ENCODE data around the gene CLOCK.

Gene CLOCK

DNA sequence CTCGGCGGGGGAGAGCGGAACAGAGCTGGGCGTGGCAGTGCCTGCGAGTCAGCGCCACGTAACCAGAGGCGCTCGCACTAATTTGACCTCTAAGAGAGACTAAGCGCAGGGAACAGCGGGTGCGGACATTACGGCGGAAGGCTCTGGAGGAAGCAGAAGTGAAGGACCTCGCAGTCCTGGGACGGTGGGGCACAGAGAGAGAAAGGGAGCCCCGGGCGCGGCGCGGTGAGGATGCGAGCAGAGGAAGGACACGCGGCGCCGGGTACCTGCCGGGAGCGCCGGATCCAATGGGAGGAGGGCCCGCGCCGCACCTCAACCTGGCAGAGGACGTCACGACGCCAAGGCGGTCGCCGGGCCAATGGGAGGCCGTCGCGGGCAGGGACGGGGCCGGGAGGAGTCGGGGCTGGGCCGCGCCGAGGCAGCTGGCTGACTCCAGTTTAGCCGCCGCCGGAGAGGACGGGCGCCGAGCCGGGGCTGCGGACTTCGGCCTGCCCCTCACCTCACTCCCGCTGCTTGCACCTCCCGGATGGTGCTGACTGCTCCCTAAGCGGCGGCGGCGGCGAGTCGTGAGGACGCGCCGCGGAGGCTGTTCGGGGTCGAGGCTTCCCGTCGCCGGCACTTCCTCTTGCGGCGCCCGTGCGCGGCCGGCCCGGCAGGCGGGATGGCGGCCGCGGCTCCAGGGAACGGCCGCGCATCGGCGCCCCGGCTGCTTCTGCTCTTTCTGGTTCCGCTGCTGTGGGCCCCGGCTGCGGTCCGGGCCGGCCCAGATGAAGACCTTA is 151.0 kb downstream of the CLOCK start, which contains the start of gene TMEM165:
Gene TMEM165 (plus strand): TSS at position 429 of the 779 bp plus-strand sequence. CDS start 233 bp downstream, at position 662.
- Histone ChIP-seq H3K9ac (ENCODE audit: low read length) (peak within 1 kb of the TSS; percentile 91), H3K4me2 (ENCODE audit: low read length) (peak within 1 kb of the TSS; percentile 98), H3K4me1 (ENCODE audit: low read length) (peaks cover 34% of the 10 kb centered on the region), H2AFZ (ENCODE audit: low read depth, low read length) (peak within 1 kb of the TSS; percentile 98), H3K27ac (ENCODE audit: low read length) (peak within 1 kb of the TSS; percentile 62), H4K20me1 (ENCODE audit: insufficient read depth, low read length) (peaks cover 30% of the 10 kb centered on the region), H3K36me3 (replicated peaks; ENCODE audit: low read depth, low read length) (peaks cover 17% of the 10 kb centered on the region), H3K9me3 (ENCODE audit: insufficient read depth, low read length) (no peaks in the 10 kb centered on the region), H3K4me3 (ENCODE audit: low read length) (peak within 1 kb of the TSS; percentile 93), H3K79me2 (ENCODE audit: low read length) (peaks cover 48% of the 10 kb centered on the region), H3K27me3 (ENCODE audit: low read depth, low read length) (no peaks in the 10 kb centered on the region)
- TF ChIP-seq EZH2phosphoT487 (IDR thresholded peaks at IDR 0.05; ENCODE audit: low read depth): no peak
- TF ChIP-seq, protein P1, sequence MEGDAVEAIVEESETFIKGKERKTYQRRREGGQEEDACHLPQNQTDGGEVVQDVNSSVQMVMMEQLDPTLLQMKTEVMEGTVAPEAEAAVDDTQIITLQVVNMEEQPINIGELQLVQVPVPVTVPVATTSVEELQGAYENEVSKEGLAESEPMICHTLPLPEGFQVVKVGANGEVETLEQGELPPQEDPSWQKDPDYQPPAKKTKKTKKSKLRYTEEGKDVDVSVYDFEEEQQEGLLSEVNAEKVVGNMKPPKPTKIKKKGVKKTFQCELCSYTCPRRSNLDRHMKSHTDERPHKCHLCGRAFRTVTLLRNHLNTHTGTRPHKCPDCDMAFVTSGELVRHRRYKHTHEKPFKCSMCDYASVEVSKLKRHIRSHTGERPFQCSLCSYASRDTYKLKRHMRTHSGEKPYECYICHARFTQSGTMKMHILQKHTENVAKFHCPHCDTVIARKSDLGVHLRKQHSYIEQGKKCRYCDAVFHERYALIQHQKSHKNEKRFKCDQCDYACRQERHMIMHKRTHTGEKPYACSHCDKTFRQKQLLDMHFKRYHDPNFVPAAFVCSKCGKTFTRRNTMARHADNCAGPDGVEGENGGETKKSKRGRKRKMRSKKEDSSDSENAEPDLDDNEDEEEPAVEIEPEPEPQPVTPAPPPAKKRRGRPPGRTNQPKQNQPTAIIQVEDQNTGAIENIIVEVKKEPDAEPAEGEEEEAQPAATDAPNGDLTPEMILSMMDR (IDR thresholded peaks at IDR 0.05; ENCODE audit: low read depth, low read length): no peak

DNA sequence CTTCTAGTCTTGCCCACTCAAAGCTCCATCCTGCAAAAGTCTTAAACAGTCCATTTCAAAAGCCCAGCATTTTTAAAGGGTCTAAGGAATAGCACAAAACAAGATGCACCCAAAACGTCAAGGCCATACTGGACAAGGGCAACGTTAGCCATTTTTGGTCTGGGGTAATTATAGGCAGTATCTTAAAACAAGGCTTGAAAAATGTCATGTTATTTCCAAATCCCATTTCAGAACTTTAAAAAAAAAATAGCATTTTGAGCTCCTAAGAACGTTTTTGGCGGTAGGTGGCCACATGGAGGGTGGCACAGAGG is 151.5 kb downstream of the CLOCK start:
- no peaks in the 10 kb centered on the region for H3K27me3 ChIP-seq (ENCODE audit: low read depth, low read length)
- H3K9me3 ChIP-seq (ENCODE audit: insufficient read depth, low read length): no peaks in the 10 kb centered on the region
- peaks cover 28% of the 10 kb centered on the region for H4K20me1 ChIP-seq (ENCODE audit: insufficient read depth, low read length)
- peak overlapping the region; percentile 73 for H3K9ac ChIP-seq (ENCODE audit: low read length)
- H3K27ac ChIP-seq (ENCODE audit: low read length): peak overlapping the region; percentile 34; the same call in 1 of the 2 replicates
- peaks cover 34% of the 10 kb centered on the region for H3K4me1 ChIP-seq (ENCODE audit: low read length)
- TF ChIP-seq, protein P1 (IDR thresholded peaks at IDR 0.05; ENCODE audit: low read depth, low read length): 0 out of 2 replicates have a peak, but pooled peaks have one; percentile 12
- no peak for TF ChIP-seq EZH2phosphoT487 (IDR thresholded peaks at IDR 0.05; ENCODE audit: low read depth)
- H3K4me2 ChIP-seq (ENCODE audit: low read length): peak overlapping the region; percentile 98
- H3K79me2 ChIP-seq (ENCODE audit: low read length): peaks cover 43% of the 10 kb centered on the region
- peak overlapping the region; percentile 93 for H3K4me3 ChIP-seq (ENCODE audit: low read length)
- peak overlapping the region; percentile 98 for H2AFZ ChIP-seq (ENCODE audit: low read depth, low read length)
- H3K36me3 ChIP-seq (replicated peaks; ENCODE audit: low read depth, low read length): peaks cover 15% of the 10 kb centered on the region

DNA sequence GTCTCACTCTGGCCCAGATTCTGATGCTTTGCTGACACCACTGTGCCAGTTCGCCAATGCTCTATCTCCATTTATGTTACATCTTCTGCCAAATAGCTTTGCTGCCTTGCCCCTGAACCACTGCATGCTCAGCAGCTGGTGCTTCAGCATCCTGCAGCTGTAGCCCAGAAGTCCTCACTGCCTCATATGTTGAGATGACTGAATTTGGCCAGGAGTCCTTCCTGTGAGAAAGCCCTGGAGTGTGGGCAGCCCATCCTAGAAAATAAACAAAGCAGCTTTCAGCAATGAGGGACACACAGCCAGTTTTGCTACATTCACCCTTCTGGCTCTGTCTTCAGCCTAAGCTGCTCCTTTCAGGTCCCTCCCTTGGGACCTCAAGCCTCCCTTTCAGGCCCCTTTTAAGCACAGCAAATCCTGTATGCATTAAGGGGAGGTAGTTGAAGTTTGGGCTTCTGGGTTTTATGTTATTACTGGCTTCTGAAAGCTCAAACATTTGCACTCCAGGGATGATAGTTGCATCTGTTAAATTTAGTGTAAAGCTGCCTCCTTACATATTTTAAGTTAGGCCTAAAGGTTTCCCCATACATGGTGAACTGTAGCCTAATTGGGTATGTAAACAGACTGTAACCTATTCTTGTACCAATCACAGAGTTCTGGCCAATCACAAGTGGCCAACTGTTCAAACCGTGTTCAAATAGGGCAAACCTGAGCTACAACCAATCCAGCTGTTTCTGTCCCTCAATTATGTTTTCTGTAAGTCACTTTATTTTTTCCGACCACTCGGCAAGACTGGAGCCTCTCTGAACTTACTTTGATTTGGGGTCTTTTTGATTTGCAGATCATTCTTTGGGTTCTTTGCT is 153.0 kb downstream of the CLOCK start:
- H3K4me3 ChIP-seq (ENCODE audit: low read length): no peak overlapping the region
- peaks cover 25% of the 10 kb centered on the region for H3K4me1 ChIP-seq (ENCODE audit: low read length)
- no peaks in the 10 kb centered on the region for H3K27me3 ChIP-seq (ENCODE audit: low read depth, low read length)
- H3K4me2 ChIP-seq (ENCODE audit: low read length): no peak overlapping the region
- TF ChIP-seq, protein P1 (IDR thresholded peaks at IDR 0.05; ENCODE audit: low read depth, low read length): no peak
- TF ChIP-seq EZH2phosphoT487 (IDR thresholded peaks at IDR 0.05; ENCODE audit: low read depth): no peak
- H3K36me3 ChIP-seq (replicated peaks; ENCODE audit: low read depth, low read length): peaks cover 10% of the 10 kb centered on the region
- peaks cover 30% of the 10 kb centered on the region for H3K79me2 ChIP-seq (ENCODE audit: low read length)
- no peak overlapping the region for H3K27ac ChIP-seq (ENCODE audit: low read length)
- no peaks in the 10 kb centered on the region for H3K9me3 ChIP-seq (ENCODE audit: insufficient read depth, low read length)
- no peak overlapping the region for H3K9ac ChIP-seq (ENCODE audit: low read length)
- H4K20me1 ChIP-seq (ENCODE audit: insufficient read depth, low read length): peaks cover 19% of the 10 kb centered on the region
- no peak overlapping the region for H2AFZ ChIP-seq (ENCODE audit: low read depth, low read length)

DNA sequence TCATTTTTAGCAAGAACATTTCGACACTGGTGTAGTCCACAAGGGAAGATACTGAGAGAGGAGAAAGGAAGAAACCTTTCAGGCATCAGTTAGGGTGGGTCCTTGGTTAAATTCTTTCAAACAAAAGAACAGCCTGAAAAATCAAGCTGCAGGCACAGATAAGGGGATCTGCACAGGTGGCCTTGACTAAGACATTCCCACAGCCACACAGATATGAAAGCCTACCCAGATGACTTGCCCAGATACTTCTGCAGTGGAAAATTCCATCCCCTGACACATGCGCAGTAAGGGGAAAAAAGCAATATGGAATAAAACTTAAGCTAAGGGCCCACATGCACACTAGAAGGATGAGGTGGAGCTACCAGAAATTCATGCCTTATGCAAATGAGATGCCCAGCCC is 159.9 kb downstream of the CLOCK start:
- TF ChIP-seq, protein P1 (IDR thresholded peaks at IDR 0.05; ENCODE audit: low read depth, low read length): no peak
- no peak for TF ChIP-seq EZH2phosphoT487 (IDR thresholded peaks at IDR 0.05; ENCODE audit: low read depth)
- Histone ChIP-seq H3K9me3 (ENCODE audit: insufficient read depth, low read length) (no peaks in the 10 kb centered on the region), H3K27ac (ENCODE audit: low read length) (no peak overlapping the region), H3K9ac (ENCODE audit: low read length) (no peak overlapping the region), H3K4me3 (ENCODE audit: low read length) (no peak overlapping the region), H2AFZ (ENCODE audit: low read depth, low read length) (no peak overlapping the region), H3K27me3 (ENCODE audit: low read depth, low read length) (no peaks in the 10 kb centered on the region), H4K20me1 (ENCODE audit: insufficient read depth, low read length) (no peaks in the 10 kb centered on the region), H3K36me3 (replicated peaks; ENCODE audit: low read depth, low read length) (no peaks in the 10 kb centered on the region), H3K4me2 (ENCODE audit: low read length) (no peak overlapping the region), H3K79me2 (ENCODE audit: low read length) (no peaks in the 10 kb centered on the region), H3K4me1 (ENCODE audit: low read length) (no peaks in the 10 kb centered on the region)

All from OCI-LY3 (cell line).